Pericardium fibroblast (primary cell): ENCODE measurements around the gene CYLC1. TPM values are rescaled to one million over a fixed set of nuclear protein-coding genes. Genes with fewer than 3 reads are reported as not detected.

Experiments used
- total RNA-seq: library from RNA; depleted of rRNA; stranded (reverse); fragments of >200 nt; gene quantifications from 2 replicates; pipeline ENCODE4 v1.2.3, GENCODE V29; 2015

The CYLC1 gene, protein sequence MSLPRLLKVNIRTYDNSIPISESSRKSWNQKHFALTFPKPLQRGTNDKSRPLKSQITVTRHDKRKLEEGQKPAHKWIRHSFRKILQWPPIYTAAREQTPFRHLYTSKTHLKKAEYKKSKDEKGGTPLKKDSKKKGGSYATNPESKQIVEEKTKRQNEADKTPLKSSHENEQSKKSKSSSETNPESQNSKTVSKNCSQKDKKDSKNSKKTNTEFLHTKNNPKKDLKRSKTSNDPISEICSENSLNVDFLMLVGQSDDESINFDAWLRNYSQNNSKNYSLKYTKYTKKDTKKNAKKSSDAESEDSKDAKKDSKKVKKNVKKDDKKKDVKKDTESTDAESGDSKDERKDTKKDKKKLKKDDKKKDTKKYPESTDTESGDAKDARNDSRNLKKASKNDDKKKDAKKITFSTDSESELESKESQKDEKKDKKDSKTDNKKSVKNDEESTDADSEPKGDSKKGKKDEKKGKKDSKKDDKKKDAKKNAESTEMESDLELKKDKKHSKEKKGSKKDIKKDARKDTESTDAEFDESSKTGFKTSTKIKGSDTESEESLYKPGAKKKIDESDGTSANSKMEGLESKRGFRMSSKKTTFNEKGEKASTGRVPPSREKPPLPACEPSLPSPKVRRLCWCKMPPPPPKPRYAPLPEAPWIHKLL
- not detected in 2 replicates for total RNA-seq

GRCh38 chrX:83860846-83861245 is at the start of gene CYLC1:
TSS of gene CYLC1 (plus strand) at chrX:83861146. CDS start at chrX:83861183, 37 bp downstream.

